Prostate gland (tissue), 2 donors: Measurements from ENCODE around the gene CCDC14. TPM values are rescaled to one million over a fixed set of nuclear protein-coding genes. Genes with fewer than 3 reads are reported as not detected.
"Not testable (repeated sequence)": the region's sequence is repeated elsewhere in the genome, so short reads cannot be mapped to it uniquely, and the experiment has no call there.

Source experiments
- DNase-seq: peaks from one replicate; pipeline ENCODE4 v3.0.0-alpha.2; 2019; ENCODE audit warnings: low spot score
- H3K27ac ChIP-seq, 2 donors: fragments of 200-600 bp; sonication (generic); 2 replicates each; pipeline ENCODE4 v1.5.1; 2017 to 2019
- H3K27me3 ChIP-seq: fragments of 200-600 bp; sonication (generic); replicated peaks from 2 replicates; pipeline ENCODE4 v1.5.1; 2019; ENCODE audit not compliant: insufficient read depth
- H3K36me3 ChIP-seq, 2 donors: fragments of 200-600 bp; sonication (generic); 1 replicate in 1 of 2; 2 replicates in 1 of 2; pipeline versions ENCODE4 v1.5.1 to v1.8.1; 2017 to 2019
- H3K4me1 ChIP-seq: fragments of 200-600 bp; sonication (generic); replicated peaks from 2 replicates; pipeline ENCODE4 v1.5.1; 2019
- H3K4me3 ChIP-seq, 2 donors: fragments of 200-600 bp; sonication (generic); 2 replicates each; pipeline ENCODE4 v1.5.1; 2017 to 2019
- H3K9me3 ChIP-seq: fragments of 200-600 bp; sonication (generic); 2 replicates; pipeline ENCODE4 v1.5.1; 2017
- CTCF ChIP-seq, 4 experiments: fragments of 200-600 bp in 2 of 4; fragments of 450-650 bp in 2 of 4; sonication (generic) in 2 of 4; IDR thresholded peaks; 1 replicate in 3 of 4; 2 replicates in 1 of 4; pipeline ENCODE4 v1.5.1; 2016 to 2019; ENCODE audit warnings: antibody characterized with exemption in 4 of 4, mild to moderate bottlenecking in 2 of 4, moderate library complexity in 2 of 4
- POLR2A ChIP-seq: fragments of 450-650 bp; IDR thresholded peaks from one replicate; pipeline ENCODE4 v1.6.1; 2016; ENCODE audit warnings: antibody characterized with exemption, mild to moderate bottlenecking
- POLR2AphosphoS5 ChIP-seq: sonication (generic); formaldehyde crosslinking; IDR thresholded peaks from one replicate; pipeline ENCODE4 v1.6.1; 2017; ENCODE audit warnings: antibody characterized with exemption
- WGBS: methylation state at CpG from one replicate; pipeline ENCODE4 v1.1.5; 2018; 5-methylcytosine and 5-hydroxymethylcytosine counted together
- intact Hi-C: fragments of 100-400 bp; cut with DNase I; formaldehyde crosslinking; loops from one replicate; pipeline ENCODE4 v1.14.2; 2022
- total RNA-seq, 2 donors: library from RNA; depleted of rRNA; stranded (reverse); fragments of >200 nt; gene quantifications; one replicate each; pipeline ENCODE4 v1.1.0, GENCODE V29; 2016

CCDC14 gene
- total RNA-seq, 2 donors from 2014 or later = 19.0 to 44.9 TPM

- intact Hi-C loops = no loop called here
- WGBS = 0% methylated on average over 1 of the region's 1 CpG
- Histone ChIP-seq H3K27ac (no peak overlapping the region), H3K4me1 (no peaks in the 10 kb centered on the region), H3K27me3 (no peaks in the 10 kb centered on the region), H3K9me3 (no peaks in the 10 kb centered on the region), H3K4me3 (no peak overlapping the region), H3K36me3 (no peaks in the 10 kb centered on the region)
- TF ChIP-seq POLR2AphosphoS5 = no peak
- no peak for TF ChIP-seq CTCF (IDR thresholded peaks at IDR 0.05)
- no peak for TF ChIP-seq POLR2A
- no peak for DNase-seq
These were observed 68.8 kb downstream of the CCDC14 start for GRCh38 chr3:123892195-123892594.

- H3K27me3 ChIP-seq, H3K27ac ChIP-seq, DNase-seq, H3K9me3 ChIP-seq, H3K4me1 ChIP-seq, H3K4me3 ChIP-seq, H3K36me3 ChIP-seq, intact Hi-C loops: not testable (repeated sequence)
- 77% methylated on average over 1 of the region's 1 CpG for whole genome bisulfite sequencing
These were observed 70.0 kb downstream of the CCDC14 start for GRCh38 chr3:123890991-123891390.

- intact Hi-C loops, H3K4me3 ChIP-seq, H3K27ac ChIP-seq, H3K9me3 ChIP-seq, H3K4me1 ChIP-seq, DNase-seq, H3K27me3 ChIP-seq, H3K36me3 ChIP-seq: not testable (repeated sequence)
- WGBS = 87% methylated on average over 3 of the region's 3 CpGs
These were observed 70.9 kb downstream of the CCDC14 start for GRCh38 chr3:123890162-123890561.

GRCh38 chr3:123884993-123885392 is 76.0 kb downstream of the CCDC14 start:
- H3K36me3 ChIP-seq = no peaks in the 10 kb centered on the region
- no peak overlapping the region for H3K4me3 ChIP-seq
- H3K27me3 ChIP-seq = no peaks in the 10 kb centered on the region
- H3K9me3 ChIP-seq = no peaks in the 10 kb centered on the region
- no peak for TF ChIP-seq CTCF (IDR thresholded peaks at IDR 0.05)
- no peak for TF ChIP-seq POLR2A
- TF ChIP-seq POLR2AphosphoS5 = no peak
- H3K4me1 ChIP-seq = no peaks in the 10 kb centered on the region
- no peak for DNase-seq
- H3K27ac ChIP-seq = no peak overlapping the region
- intact Hi-C loops = loop anchor here (10.0 kb wide), 1 partner anchor 230 kb away; no protein-coding TSS in a partner anchor

GRCh38 chr3:123884203-123884831 is 76.7 kb downstream of the CCDC14 start, which contains the start of gene MYLK:
Gene MYLK (minus strand): TSS chr3:123884332. CDS start chr3:123793841, 90,491 bp downstream.
- TF ChIP-seq CTCF (IDR thresholded peaks at IDR 0.05) (no peak), POLR2A (no peak)
- peak; percentile 63 for DNase-seq
- peak within 1 kb of the TSS; percentile 35 to 41 for H3K4me3 ChIP-seq
- H3K36me3 ChIP-seq = no peaks in the 10 kb centered on the region
- 4% methylated on average over 43 of the region's 70 CpGs for WGBS
- H3K4me1 ChIP-seq = no peaks in the 10 kb centered on the region
- no peaks in the 10 kb centered on the region for H3K27me3 ChIP-seq
- H3K27ac ChIP-seq = peak within 1 kb of the TSS in 1 of 2 donors; percentile 37
- no peaks in the 10 kb centered on the region for H3K9me3 ChIP-seq
- intact Hi-C loops = loop anchor here (10.0 kb wide), 1 partner anchor 230 kb away; no protein-coding TSS in a partner anchor

- peak overlapping the region in 1 of 2 donors; percentile 37 for H3K27ac ChIP-seq
- 7% methylated on average over 29 of the region's 29 CpGs for WGBS
- H3K4me3 ChIP-seq = peak overlapping the region; percentile 35 to 41
- no peaks in the 10 kb centered on the region for H3K36me3 ChIP-seq
- no peaks in the 10 kb centered on the region for H3K4me1 ChIP-seq
- DNase-seq = no peak
- no peaks in the 10 kb centered on the region for H3K9me3 ChIP-seq
- no peak for TF ChIP-seq POLR2A
- intact Hi-C loops = loop anchor here (10.0 kb wide), 1 partner anchor 229 kb away; no protein-coding TSS in a partner anchor
- H3K27me3 ChIP-seq = no peaks in the 10 kb centered on the region
These were observed 77.3 kb downstream of the CCDC14 start for GRCh38 chr3:123883701-123884202.
